H9 (cell line): Measurements from ENCODE around the gene H19. TPM values are rescaled to one million over a fixed set of nuclear protein-coding genes. Genes with fewer than 3 reads are reported as not detected.

ENCODE experiments used
- DNase-seq: peaks from one replicate; pipeline ENCODE4 v3.0.0-alpha.2; 2017
- H2AFZ ChIP-seq: one replicate; pipeline ENCODE4 v1.6.1; 2013; ENCODE audit warnings: mild to moderate bottlenecking, low read length, control low read depth, moderate library complexity
- H2AK5ac ChIP-seq: 2 replicates; pipeline ENCODE4 v1.6.1; 2013; ENCODE audit warnings: low read length, control low read depth, mixed read lengths; ENCODE audit not compliant: insufficient read length
- H2BK120ac ChIP-seq: one replicate; pipeline ENCODE4 v1.6.1; 2013; ENCODE audit warnings: low read depth, mild to moderate bottlenecking, low read length, control low read depth, inconsistent platforms; ENCODE audit not compliant: poor library complexity, severe bottlenecking
- H2BK12ac ChIP-seq: 2 replicates; pipeline ENCODE4 v1.6.1; 2013; ENCODE audit warnings: low read length, control low read depth, mixed read lengths, low read depth; ENCODE audit not compliant: insufficient read length
- H2BK15ac ChIP-seq: 2 replicates; pipeline ENCODE4 v1.6.1; 2013; ENCODE audit warnings: low read depth, low read length, control low read depth
- H2BK20ac ChIP-seq: one replicate; pipeline ENCODE4 v1.6.1; 2013; ENCODE audit warnings: low read depth, mild to moderate bottlenecking, low read length, control low read depth, inconsistent platforms; ENCODE audit not compliant: poor library complexity, severe bottlenecking
- H2BK5ac ChIP-seq: 2 replicates; pipeline ENCODE4 v1.6.1; 2013; ENCODE audit warnings: low read length, control low read depth, mixed read lengths; ENCODE audit not compliant: insufficient read length
- H3K14ac ChIP-seq: 2 replicates; pipeline ENCODE4 v1.6.1; 2013; ENCODE audit warnings: low read length, control low read depth; ENCODE audit not compliant: insufficient read depth
- H3K18ac ChIP-seq: 2 replicates; pipeline ENCODE4 v1.6.1; 2013; ENCODE audit warnings: low read depth, mild to moderate bottlenecking, mixed read lengths, low read length, control low read depth; ENCODE audit not compliant: insufficient read length
- H3K23ac ChIP-seq: 2 replicates; pipeline ENCODE4 v1.6.1; 2013; ENCODE audit warnings: low read length, control low read depth, mixed read lengths, low read depth; ENCODE audit not compliant: insufficient read length
- H3K23me2 ChIP-seq: 2 replicates; pipeline ENCODE4 v1.6.1; 2013; ENCODE audit warnings: low read depth, mild to moderate bottlenecking, mixed read lengths, low read length, control low read depth; ENCODE audit not compliant: insufficient read length, poor library complexity, severe bottlenecking
- H3K27ac ChIP-seq: 2 replicates; pipeline ENCODE4 v1.5.1; 2013; ENCODE audit warnings: low read length, control low read depth, mixed read lengths, low read depth; ENCODE audit not compliant: insufficient read length
- H3K27me3 ChIP-seq: 2 replicates; pipeline ENCODE4 v1.6.1; 2013; ENCODE audit warnings: low read length, control low read depth, inconsistent platforms; ENCODE audit not compliant: insufficient read depth
- H3K4ac ChIP-seq: 2 replicates; pipeline ENCODE4 v1.6.1; 2013; ENCODE audit warnings: low read depth, mild to moderate bottlenecking, control low read depth, inconsistent platforms, low read length, moderate library complexity
- H3K4me1 ChIP-seq: 2 replicates; pipeline ENCODE4 v1.6.1; 2013; ENCODE audit warnings: low read length, control low read depth, inconsistent platforms; ENCODE audit not compliant: insufficient read depth
- H3K4me2 ChIP-seq: 2 replicates; pipeline ENCODE4 v1.6.1; 2013; ENCODE audit warnings: low read length, control low read depth, mixed read lengths; ENCODE audit not compliant: insufficient read length, insufficient read depth
- H3K56ac ChIP-seq: 2 replicates; pipeline ENCODE4 v1.6.1; 2013; ENCODE audit warnings: low read depth, mild to moderate bottlenecking, mixed read lengths, low read length, control low read depth; ENCODE audit not compliant: insufficient read length
- H3K79me1 ChIP-seq: 2 replicates; pipeline ENCODE4 v1.6.1; 2013; ENCODE audit warnings: low read depth, mild to moderate bottlenecking, moderate library complexity, low read length, control low read depth, inconsistent platforms; ENCODE audit not compliant: insufficient read depth, poor library complexity, severe bottlenecking
- H3K79me2 ChIP-seq: 2 replicates; pipeline ENCODE4 v1.6.1; 2013; ENCODE audit warnings: low read length, control low read depth, inconsistent platforms; ENCODE audit not compliant: insufficient read depth
- H3K9ac ChIP-seq: 2 replicates; pipeline ENCODE4 v1.6.1; 2013; ENCODE audit warnings: low read length, control low read depth, mixed read lengths; ENCODE audit not compliant: insufficient read length; ENCODE audit errors: extremely low read depth
- H3K9me3 ChIP-seq: one replicate; pipeline ENCODE4 v1.6.1; 2013; ENCODE audit warnings: low read depth, low read length, inconsistent platforms; ENCODE audit not compliant: control insufficient read depth
- H3T11ph ChIP-seq: one replicate; pipeline ENCODE4 v1.6.1; 2013; ENCODE audit warnings: mild to moderate bottlenecking, low read length, control low read depth, inconsistent platforms
- H4K20me1 ChIP-seq: one replicate; pipeline ENCODE4 v1.6.1; 2013; ENCODE audit not compliant: control insufficient read depth, insufficient read length, insufficient read depth
- H4K5ac ChIP-seq: 2 replicates; pipeline ENCODE4 v1.6.1; 2013; ENCODE audit warnings: low read depth, mild to moderate bottlenecking, mixed read lengths, low read length, control low read depth; ENCODE audit not compliant: insufficient read length
- H4K8ac ChIP-seq: replicated peaks from 2 replicates; pipeline ENCODE4 v1.6.1; 2013; ENCODE audit warnings: low read length, control low read depth, mixed read lengths, low read depth; ENCODE audit not compliant: insufficient read length
- H4K91ac ChIP-seq: 2 replicates; pipeline ENCODE4 v1.6.1; 2013; ENCODE audit warnings: low read depth, mild to moderate bottlenecking, moderate library complexity, mixed read lengths, low read length, control low read depth; ENCODE audit not compliant: insufficient read length
- H3K27ac Mint-ChIP-seq, 3 experiments: 2 replicates in 2 of 3; 3 replicates in 1 of 3; pipeline ENCODE4 v1.8.0; 2020 to 2021; ENCODE audit warnings: mixed read lengths in 3 of 3, mild to moderate bottlenecking in 1 of 3, moderate library complexity in 1 of 3
- H3K27me3 Mint-ChIP-seq: 2 replicates; pipeline ENCODE4 v1.8.0; 2021; ENCODE audit warnings: low read depth, mild to moderate bottlenecking, moderate library complexity, mixed read lengths
- H3K36me3 Mint-ChIP-seq, 3 experiments: 2 replicates in 2 of 3; 3 replicates in 1 of 3; pipeline ENCODE4 v1.8.0; 2020 to 2021; ENCODE audit warnings: low read depth in 3 of 3, mixed read lengths in 3 of 3; ENCODE audit not compliant: insufficient read depth in 1 of 3
- H3K4me1 Mint-ChIP-seq, 2 experiments: 2 replicates each; pipeline ENCODE4 v1.8.0; 2020; ENCODE audit warnings: mixed read lengths in 2 of 2
- H3K4me3 Mint-ChIP-seq, 2 experiments: 2 replicates in 1 of 2; 3 replicates in 1 of 2; pipeline ENCODE4 v1.8.0; 2020 to 2021; ENCODE audit warnings: mild to moderate bottlenecking in 2 of 2, mixed read lengths in 2 of 2, moderate library complexity in 1 of 2
- H3K9me3 Mint-ChIP-seq, 2 experiments: 2 replicates in 1 of 2; 3 replicates in 1 of 2; pipeline ENCODE4 v1.8.0; 2020; ENCODE audit warnings: mild to moderate bottlenecking in 2 of 2, mixed read lengths in 2 of 2, moderate library complexity in 1 of 2
- WGBS: extraction: QIAGEN DNeasy Blood & Tissue Kit; methylation state at CpG from one replicate; pipeline ENCODE4 v1.1.7; 2013; ENCODE audit warnings: missing lambda C conversion rate, low lambda C conversion rate, mixed read lengths; ENCODE audit not compliant: insufficient read length; ENCODE audit errors: extremely low coverage; 5-methylcytosine and 5-hydroxymethylcytosine counted together
- total RNA-seq: library from RNA; stranded (reverse); gene quantifications from 2 replicates; pipeline ENCODE4 v1.2.1, GENCODE V29; 2021
- TF ChIP-seq, protein P1 (sequence below): fragments of 200-600 bp; sonication (generic); conservative IDR thresholded peaks from 3 replicates; pipeline ENCODE4 v1.8.0; 2021; ENCODE audit warnings: antibody characterized with exemption, mild to moderate bottlenecking

The H19 gene
- total RNA-seq, 1 experiment from 2014 or later, result 10.7 TPM

DNA sequence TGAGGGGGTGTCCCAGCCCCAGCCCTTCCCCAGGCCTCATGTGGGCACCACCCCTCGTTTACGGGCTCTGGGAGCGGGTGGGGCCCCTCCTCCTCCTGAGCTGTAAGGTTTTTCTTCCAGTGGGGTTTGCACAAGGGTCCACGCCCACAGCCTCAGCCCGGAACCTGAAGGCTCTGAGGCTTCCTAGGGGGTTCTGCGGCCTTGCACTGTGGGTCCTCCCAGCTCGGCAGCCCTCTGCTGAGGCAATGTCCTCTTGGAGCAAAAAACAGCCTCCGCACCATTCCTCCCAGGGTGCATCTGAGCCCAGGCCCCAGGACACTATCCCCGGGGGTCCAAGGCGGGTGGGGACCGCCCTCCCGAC is 14.1 kb downstream of the H19 start:
- no peak overlapping the region for H3K9ac ChIP-seq
- no peaks in the 10 kb centered on the region for H3K27me3 ChIP-seq
- H2BK120ac ChIP-seq, result no peak overlapping the region
- H3K23ac ChIP-seq, result no peak overlapping the region
- H2BK15ac ChIP-seq, result no peak overlapping the region
- H2AFZ ChIP-seq, result no peak overlapping the region
- Mint-ChIP-seq H3K4me3 (no peak overlapping the region), H3K9me3 (no peaks in the 10 kb centered on the region), H3K4me1 (no peaks in the 10 kb centered on the region), H3K27me3 (no peaks in the 10 kb centered on the region), H3K27ac (no peak overlapping the region), H3K36me3 (no peaks in the 10 kb centered on the region)
- no peak overlapping the region for H2AK5ac ChIP-seq
- no peak overlapping the region for H3K14ac ChIP-seq
- WGBS, result no CpG with 5 or more reads among the region's 12 CpGs
- TF ChIP-seq, protein P1, sequence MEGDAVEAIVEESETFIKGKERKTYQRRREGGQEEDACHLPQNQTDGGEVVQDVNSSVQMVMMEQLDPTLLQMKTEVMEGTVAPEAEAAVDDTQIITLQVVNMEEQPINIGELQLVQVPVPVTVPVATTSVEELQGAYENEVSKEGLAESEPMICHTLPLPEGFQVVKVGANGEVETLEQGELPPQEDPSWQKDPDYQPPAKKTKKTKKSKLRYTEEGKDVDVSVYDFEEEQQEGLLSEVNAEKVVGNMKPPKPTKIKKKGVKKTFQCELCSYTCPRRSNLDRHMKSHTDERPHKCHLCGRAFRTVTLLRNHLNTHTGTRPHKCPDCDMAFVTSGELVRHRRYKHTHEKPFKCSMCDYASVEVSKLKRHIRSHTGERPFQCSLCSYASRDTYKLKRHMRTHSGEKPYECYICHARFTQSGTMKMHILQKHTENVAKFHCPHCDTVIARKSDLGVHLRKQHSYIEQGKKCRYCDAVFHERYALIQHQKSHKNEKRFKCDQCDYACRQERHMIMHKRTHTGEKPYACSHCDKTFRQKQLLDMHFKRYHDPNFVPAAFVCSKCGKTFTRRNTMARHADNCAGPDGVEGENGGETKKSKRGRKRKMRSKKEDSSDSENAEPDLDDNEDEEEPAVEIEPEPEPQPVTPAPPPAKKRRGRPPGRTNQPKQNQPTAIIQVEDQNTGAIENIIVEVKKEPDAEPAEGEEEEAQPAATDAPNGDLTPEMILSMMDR, result no peak
- H3K4me1 ChIP-seq, result no peaks in the 10 kb centered on the region
- no peak overlapping the region for H3K18ac ChIP-seq
- H2BK12ac ChIP-seq, result no peak overlapping the region
- H4K91ac ChIP-seq, result no peak overlapping the region
- H2BK20ac ChIP-seq, result no peak overlapping the region
- no peaks in the 10 kb centered on the region for H3K79me1 ChIP-seq
- H3K27ac ChIP-seq, result no peak overlapping the region
- H3K23me2 ChIP-seq, result no peaks in the 10 kb centered on the region
- H3K4ac ChIP-seq, result no peak overlapping the region
- no peak overlapping the region for H3T11ph ChIP-seq
- no peaks in the 10 kb centered on the region for H4K20me1 ChIP-seq
- DNase-seq, result no peak
- no peaks in the 10 kb centered on the region for H3K79me2 ChIP-seq
- H4K8ac ChIP-seq, result no peak overlapping the region
- H2BK5ac ChIP-seq, result no peak overlapping the region
- no peak overlapping the region for H3K56ac ChIP-seq
- no peak overlapping the region for H4K5ac ChIP-seq
- no peak overlapping the region for H3K4me2 ChIP-seq
- H3K9me3 ChIP-seq, result no peaks in the 10 kb centered on the region
